Neural cell (in vitro differentiated cells): Measurements from ENCODE around the gene ST6GALNAC3. TPM values are rescaled to one million over a fixed set of nuclear protein-coding genes. Genes with fewer than 3 reads are reported as not detected.

Experiments used
- H2AFZ ChIP-seq: fragments of 200-600, 300-800 bp; sonication (generic), shearing (Covaris generic); 2 replicates; pipeline ENCODE4 v1.6.0; 2014; ENCODE audit warnings: low read depth, mild to moderate bottlenecking, antibody characterized with exemption, low read length, moderate library complexity
- H3F3A ChIP-seq: fragments of 200-600 bp; shearing (Covaris generic); 2 replicates; pipeline ENCODE4 v1.6.1; 2016; ENCODE audit warnings: mild to moderate bottlenecking, moderate library complexity, mixed read lengths, antibody characterized with exemption, low read length; ENCODE audit not compliant: insufficient read depth, poor library complexity, severe bottlenecking
- H3K27ac ChIP-seq: fragments of 200-600, 300-800 bp; sonication (generic), shearing (Covaris generic); 2 replicates; pipeline ENCODE4 v1.5.1; 2014; ENCODE audit warnings: mild to moderate bottlenecking, low read length, moderate library complexity
- H3K27me3 ChIP-seq: fragments of 300-800, 200-600 bp; sonication (generic), shearing (Covaris generic); 2 replicates; pipeline ENCODE4 v1.6.0; 2014; ENCODE audit warnings: mild to moderate bottlenecking, low read depth, low read length, moderate library complexity; ENCODE audit not compliant: insufficient read depth
- H3K36me3 ChIP-seq: fragments of 300-800, 200-600 bp; sonication (generic), shearing (Covaris generic); 2 replicates; pipeline ENCODE4 v1.5.1; 2014; ENCODE audit warnings: mild to moderate bottlenecking, antibody characterized with exemption, low read length, moderate library complexity; ENCODE audit not compliant: insufficient read depth
- H3K4me2 ChIP-seq: fragments of 300-800, 200-600 bp; sonication (generic), shearing (Covaris generic); 2 replicates; pipeline ENCODE4 v1.6.0; 2014; ENCODE audit warnings: mild to moderate bottlenecking, low read length
- H3K4me3 ChIP-seq: fragments of 300-800, 200-600 bp; sonication (generic), shearing (Covaris generic); 2 replicates; pipeline ENCODE4 v1.5.1; 2014; ENCODE audit warnings: mild to moderate bottlenecking, low read length, moderate library complexity
- H3K79me2 ChIP-seq: fragments of 200-600 bp; shearing (Covaris generic); replicated peaks from 2 replicates; pipeline ENCODE4 v1.6.0; 2014; ENCODE audit warnings: mild to moderate bottlenecking, low read length, moderate library complexity; ENCODE audit not compliant: insufficient read depth
- H3K9ac ChIP-seq: fragments of 300-800, 200-600 bp; sonication (generic), shearing (Covaris generic); 2 replicates; pipeline ENCODE4 v1.6.1; 2016; ENCODE audit warnings: mild to moderate bottlenecking, low read length, mixed read lengths
- H3K9me2 ChIP-seq: fragments of 200-600 bp; shearing (Covaris generic); 2 replicates; pipeline ENCODE4 v1.6.1; 2016; ENCODE audit warnings: mild to moderate bottlenecking, low read length, mixed read lengths; ENCODE audit not compliant: insufficient read depth
- H3K9me3 ChIP-seq: fragments of 200-600, 300-800 bp; sonication (generic), shearing (Covaris generic); 2 replicates; pipeline ENCODE4 v1.6.1; 2016; ENCODE audit warnings: mild to moderate bottlenecking, mixed run types, low read length, moderate library complexity, mixed read lengths
- H4K20me1 ChIP-seq: fragments of 200-600 bp; shearing (Covaris generic); 2 replicates; pipeline ENCODE4 v1.6.1; 2016; ENCODE audit warnings: mild to moderate bottlenecking, mixed run types; ENCODE audit not compliant: insufficient read depth
- CTCF ChIP-seq: fragments of 450-650 bp; IDR thresholded peaks from 2 replicates; pipeline ENCODE4 v1.5.1; 2014; ENCODE audit warnings: antibody characterized with exemption, mild to moderate bottlenecking, moderate library complexity; ENCODE audit not compliant: poor library complexity, severe bottlenecking
- EP300 ChIP-seq: fragments of 450-650 bp; conservative IDR thresholded peaks from 2 replicates; pipeline ENCODE4 v1.6.1; 2014; ENCODE audit warnings: antibody characterized with exemption, mild to moderate bottlenecking, moderate library complexity; ENCODE audit not compliant: poor library complexity, severe bottlenecking
- EZH2 ChIP-seq: fragments of 200-600, 300-800 bp; shearing (Covaris generic), sonication (generic); IDR thresholded peaks from 2 replicates; pipeline ENCODE4 v1.6.1; 2014; ENCODE audit warnings: antibody characterized with exemption, low read length, borderline replicate concordance, mild to moderate bottlenecking; ENCODE audit not compliant: insufficient read depth, poor library complexity, severe bottlenecking
- MXI1 ChIP-seq: fragments of 450-650 bp; conservative IDR thresholded peaks from 2 replicates; pipeline ENCODE4 v1.6.1; 2014; ENCODE audit warnings: antibody characterized with exemption, mild to moderate bottlenecking; ENCODE audit not compliant: poor library complexity, severe bottlenecking
- POLR2AphosphoS5 ChIP-seq: IDR thresholded peaks from 2 replicates; pipeline ENCODE4 v1.6.1; 2012
- RAD21 ChIP-seq: fragments of 450-650 bp; conservative IDR thresholded peaks from 2 replicates; pipeline ENCODE4 v1.6.1; 2014; ENCODE audit warnings: antibody characterized with exemption, mild to moderate bottlenecking, moderate library complexity
- SMC3 ChIP-seq: fragments of 450-650 bp; conservative IDR thresholded peaks from 2 replicates; pipeline ENCODE4 v1.6.1; 2014; ENCODE audit warnings: antibody characterized with exemption, mild to moderate bottlenecking, moderate library complexity; ENCODE audit not compliant: poor library complexity
- TAF1 ChIP-seq: IDR thresholded peaks from 2 replicates; pipeline ENCODE4 v1.6.1; 2012; ENCODE audit warnings: low read depth
- polyA plus RNA-seq: library from polyadenylated mRNA; depleted of rRNA; stranded (reverse); fragments of >200 nt; gene quantifications from 2 replicates; pipeline ENCODE4 v1.2.3, GENCODE V29; 2014
- TF ChIP-seq, protein P1 (sequence below): IDR thresholded peaks from 2 replicates; pipeline ENCODE4 v1.6.1; 2012; ENCODE audit warnings: borderline replicate concordance

The ST6GALNAC3 gene
- polyA plus RNA-seq, 1 donor from 2014 or later = 3.6 TPM

GRCh38 chr1:76158126-76158525, 83.6 kb downstream of the ST6GALNAC3 start:
- no peak overlapping the region for H3K27ac ChIP-seq
- H3K36me3 ChIP-seq = no peaks in the 10 kb centered on the region
- H3K4me3 ChIP-seq = no peak overlapping the region
- no peaks in the 10 kb centered on the region for H3K9me2 ChIP-seq
- H3F3A ChIP-seq = no peaks in the 10 kb centered on the region
- H3K9me3 ChIP-seq = no peaks in the 10 kb centered on the region
- TF ChIP-seq POLR2AphosphoS5 (no peak), CTCF (no peak), MXI1 (no peak), EZH2 (no peak)
- TF ChIP-seq, protein P1, sequence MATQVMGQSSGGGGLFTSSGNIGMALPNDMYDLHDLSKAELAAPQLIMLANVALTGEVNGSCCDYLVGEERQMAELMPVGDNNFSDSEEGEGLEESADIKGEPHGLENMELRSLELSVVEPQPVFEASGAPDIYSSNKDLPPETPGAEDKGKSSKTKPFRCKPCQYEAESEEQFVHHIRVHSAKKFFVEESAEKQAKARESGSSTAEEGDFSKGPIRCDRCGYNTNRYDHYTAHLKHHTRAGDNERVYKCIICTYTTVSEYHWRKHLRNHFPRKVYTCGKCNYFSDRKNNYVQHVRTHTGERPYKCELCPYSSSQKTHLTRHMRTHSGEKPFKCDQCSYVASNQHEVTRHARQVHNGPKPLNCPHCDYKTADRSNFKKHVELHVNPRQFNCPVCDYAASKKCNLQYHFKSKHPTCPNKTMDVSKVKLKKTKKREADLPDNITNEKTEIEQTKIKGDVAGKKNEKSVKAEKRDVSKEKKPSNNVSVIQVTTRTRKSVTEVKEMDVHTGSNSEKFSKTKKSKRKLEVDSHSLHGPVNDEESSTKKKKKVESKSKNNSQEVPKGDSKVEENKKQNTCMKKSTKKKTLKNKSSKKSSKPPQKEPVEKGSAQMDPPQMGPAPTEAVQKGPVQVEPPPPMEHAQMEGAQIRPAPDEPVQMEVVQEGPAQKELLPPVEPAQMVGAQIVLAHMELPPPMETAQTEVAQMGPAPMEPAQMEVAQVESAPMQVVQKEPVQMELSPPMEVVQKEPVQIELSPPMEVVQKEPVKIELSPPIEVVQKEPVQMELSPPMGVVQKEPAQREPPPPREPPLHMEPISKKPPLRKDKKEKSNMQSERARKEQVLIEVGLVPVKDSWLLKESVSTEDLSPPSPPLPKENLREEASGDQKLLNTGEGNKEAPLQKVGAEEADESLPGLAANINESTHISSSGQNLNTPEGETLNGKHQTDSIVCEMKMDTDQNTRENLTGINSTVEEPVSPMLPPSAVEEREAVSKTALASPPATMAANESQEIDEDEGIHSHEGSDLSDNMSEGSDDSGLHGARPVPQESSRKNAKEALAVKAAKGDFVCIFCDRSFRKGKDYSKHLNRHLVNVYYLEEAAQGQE = no peak
- H2AFZ ChIP-seq = no peak overlapping the region
- no peak overlapping the region for H3K4me2 ChIP-seq
- H3K79me2 ChIP-seq = no peaks in the 10 kb centered on the region
- no peak overlapping the region for H3K9ac ChIP-seq
- H3K27me3 ChIP-seq = no peaks in the 10 kb centered on the region
- no peaks in the 10 kb centered on the region for H4K20me1 ChIP-seq

DNA sequence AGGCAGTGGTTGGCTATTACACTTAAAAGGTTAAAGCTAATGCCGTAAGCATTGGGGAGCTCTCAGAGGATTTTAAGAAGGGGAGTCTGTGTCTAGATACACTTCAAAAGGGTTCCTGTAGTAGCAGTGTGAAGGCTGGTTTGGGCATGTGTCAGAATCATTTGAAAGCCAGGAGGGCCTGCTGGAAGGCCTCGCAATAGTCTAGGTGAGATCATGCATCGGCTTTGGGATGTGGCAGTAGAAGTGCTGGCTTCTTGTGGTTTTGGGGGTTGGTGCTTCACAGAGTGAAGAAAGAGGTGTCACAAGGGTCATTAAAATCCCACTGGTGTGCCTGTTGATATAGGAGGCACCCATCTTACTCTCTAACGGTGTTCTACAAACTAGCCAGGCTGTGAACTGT, 85.7 kb downstream of the ST6GALNAC3 start:
- Histone ChIP-seq H3K27ac (no peak overlapping the region), H3K79me2 (no peaks in the 10 kb centered on the region), H3K4me3 (no peak overlapping the region), H3K4me2 (no peak overlapping the region), H3F3A (no peaks in the 10 kb centered on the region), H3K27me3 (no peaks in the 10 kb centered on the region), H3K9ac (no peak overlapping the region), H3K9me2 (no peaks in the 10 kb centered on the region), H3K9me3 (no peaks in the 10 kb centered on the region), H2AFZ (no peak overlapping the region), H4K20me1 (no peaks in the 10 kb centered on the region), H3K36me3 (no peaks in the 10 kb centered on the region)
- no peak for TF ChIP-seq TAF1

DNA sequence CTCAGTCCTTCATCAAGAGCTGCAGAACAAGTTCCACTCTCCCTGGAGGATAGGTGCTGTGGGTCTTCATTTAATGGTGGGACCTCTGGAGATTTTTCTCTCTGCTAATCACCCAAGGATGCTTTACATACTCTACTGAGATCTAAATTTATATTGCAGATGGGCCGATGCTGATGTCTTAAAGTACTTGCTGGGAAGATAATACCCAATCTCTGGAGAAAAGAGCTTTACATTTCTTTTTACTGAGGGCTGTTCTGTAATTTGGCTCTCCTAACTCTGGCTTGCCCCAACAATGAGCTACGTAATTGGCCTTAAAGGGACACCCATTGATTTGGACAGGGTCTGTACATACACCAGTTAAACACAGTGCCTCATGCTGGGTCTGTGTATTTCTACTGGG, 86.9 kb downstream of the ST6GALNAC3 start:
- H3K9me2 ChIP-seq = no peaks in the 10 kb centered on the region
- H3K79me2 ChIP-seq = no peaks in the 10 kb centered on the region
- H3K27me3 ChIP-seq = no peaks in the 10 kb centered on the region
- no peak for TF ChIP-seq RAD21
- no peak for TF ChIP-seq EZH2
- TF ChIP-seq, protein P1 = no peak
- TF ChIP-seq TAF1 = no peak
- no peak for TF ChIP-seq CTCF
- no peak for TF ChIP-seq SMC3
- no peak for TF ChIP-seq POLR2AphosphoS5
- TF ChIP-seq MXI1 = no peak
- no peak for TF ChIP-seq EP300
- no peak overlapping the region for H3K27ac ChIP-seq
- no peaks in the 10 kb centered on the region for H4K20me1 ChIP-seq
- H3K36me3 ChIP-seq = no peaks in the 10 kb centered on the region
- H3K4me3 ChIP-seq = no peak overlapping the region
- no peaks in the 10 kb centered on the region for H3F3A ChIP-seq
- H2AFZ ChIP-seq = no peak overlapping the region
- H3K9me3 ChIP-seq = no peaks in the 10 kb centered on the region
- no peak overlapping the region for H3K9ac ChIP-seq
- H3K4me2 ChIP-seq = no peak overlapping the region
